H1 (cell line): ENCODE measurements around the gene RAB11FIP5. TPM values are rescaled to one million over a fixed set of nuclear protein-coding genes. Genes with fewer than 3 reads are reported as not detected.

Source experiments
- JUND ChIP-seq: IDR thresholded peaks from 2 replicates; pipeline ENCODE4 v1.6.1; 2011; ENCODE audit warnings: mild to moderate bottlenecking, improper control_type of control experiment, low read length
- USF2 ChIP-seq: IDR thresholded peaks from 2 replicates; pipeline ENCODE4 v1.6.1; 2011; ENCODE audit warnings: low read length, improper control_type of control experiment
- polyA plus RNA-seq, 7 experiments: library from polyadenylated mRNA; depleted of rRNA in 3 of 7; stranded (reverse) in 5 of 7; unstranded in 2 of 7; fragments of >200 nt in 5 of 7; fragments of 200-250 nt in 2 of 7; gene quantifications; 1 replicate in 5 of 7; 2 replicates in 1 of 7; 4 replicates in 1 of 7; pipeline versions ENCODE4 v1.2.1 to v1.2.3, GENCODE V29; 2011 to 2013; ENCODE audit warnings: missing spikeins in 2 of 7, mixed read lengths in 2 of 7
- total RNA-seq: library from RNA; stranded (reverse); fragmentation: NEBNext Ultra II Directional; extraction: Animal tissue kit (Norgen Biotek cat#: 25700); gene quantifications from 2 replicates; pipeline ENCODE4 v1.2.1, GENCODE V29; 2021

The RAB11FIP5 gene
- total and polyA plus RNA-seq, 2 of the 8 experiments (the other 6 are each of a cell fraction or from before 2014, with no cell fraction given), result 6.3 to 17.0 TPM

- no peak for TF ChIP-seq USF2
- no peak for TF ChIP-seq JUND
Measured at GRCh38 chr2:73109431-73110167, 3.1 kb downstream of the RAB11FIP5 start (continued).
